Sciatic nerve (tissue), 2 donors: ENCODE results near the gene KRT77. TPM values are rescaled to one million over a fixed set of nuclear protein-coding genes. Genes with fewer than 3 reads are reported as not detected.
"Not testable (repeated sequence)": the region's sequence is repeated elsewhere in the genome, so short reads cannot be mapped to it uniquely, and the experiment has no call there.

Source experiments
- ATAC-seq: fragments of 200-7000 bp; cut with Tn5 transposase; one replicate; pipeline ENCODE4 v1.9.1; 2020; ENCODE audit warnings: mild to moderate bottlenecking, moderate library complexity
- DNase-seq: peaks from one replicate; pipeline ENCODE4 v3.0.0-alpha.2; 2020; ENCODE audit warnings: low spot score
- intact Hi-C: fragments of 100-400 bp; cut with DNase I; formaldehyde crosslinking; loops from one replicate; pipeline ENCODE4 v1.14.2; 2022
- total RNA-seq: library from RNA; stranded (reverse); fragmentation: NEBNext Ultra II Directional; extraction: Animal tissue kit (Norgen Biotek cat#: 25700); gene quantifications from one replicate; pipeline ENCODE4 v1.2.1, GENCODE V29; 2021
- donor health status: DM: no; HTN: no; CAD: no.
- donor health status: DM: no; HTN: no; CAD: no.

Gene KRT77
- not detected for total RNA-seq

- DNase-seq (no peak), ATAC-seq (no peak)
- intact Hi-C loops, result no loop called here
These were observed at the start of gene KRT77 for GRCh38 chr12:52703424-52703823. Gene KRT77 (minus strand): TSS chr12:52703524. CDS start chr12:52703434, 90 bp downstream.

- ATAC-seq (no peak), DNase-seq (no peak)
- intact Hi-C loops, result no loop called here
These were observed 49.2 kb upstream of the KRT77 start for GRCh38 chr12:52752516-52752915.

DNA sequence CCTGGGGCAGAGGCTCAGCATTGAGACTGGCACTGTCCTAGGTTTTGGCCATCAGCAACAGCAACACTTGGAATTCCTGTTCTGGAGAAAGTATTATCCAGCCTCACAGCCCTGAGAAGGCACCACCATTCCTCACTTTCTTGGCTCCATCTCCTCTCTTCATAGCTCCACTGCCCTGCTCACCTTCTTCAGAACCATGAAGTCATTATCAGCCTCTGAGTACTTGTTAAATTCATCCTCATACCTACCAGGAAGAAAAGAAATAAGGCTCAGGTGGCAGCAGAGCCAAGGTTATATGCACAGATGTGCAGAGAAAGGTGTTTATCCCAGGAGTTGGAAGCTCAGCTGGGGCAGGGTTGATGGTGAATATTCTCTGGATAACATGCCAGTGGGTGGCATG is 48.5 kb upstream of the KRT77 start:
- intact Hi-C loops, result no loop called here
- no peak for ATAC-seq
- DNase-seq, result no peak

DNA sequence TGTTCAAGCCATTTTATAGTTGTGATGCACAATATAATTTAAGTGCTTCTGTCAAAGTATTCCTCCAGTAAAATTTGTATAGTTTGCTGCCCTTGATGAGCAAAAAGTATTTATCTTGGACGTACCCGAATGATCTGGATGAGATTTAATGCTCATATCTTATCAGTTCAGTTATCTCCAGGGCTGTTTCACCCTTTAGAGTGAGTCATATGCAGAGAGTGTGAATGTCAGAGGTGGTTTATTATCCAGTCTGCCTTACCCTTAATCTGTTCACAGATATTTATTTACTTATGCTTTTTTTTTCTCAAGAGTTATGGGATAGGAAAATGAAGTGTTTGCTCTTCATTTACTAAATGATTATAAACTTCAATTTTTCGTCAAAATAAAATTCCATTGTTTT is 47.2 kb upstream of the KRT77 start:
- DNase-seq, intact Hi-C loops, ATAC-seq: not testable (repeated sequence)

DNA sequence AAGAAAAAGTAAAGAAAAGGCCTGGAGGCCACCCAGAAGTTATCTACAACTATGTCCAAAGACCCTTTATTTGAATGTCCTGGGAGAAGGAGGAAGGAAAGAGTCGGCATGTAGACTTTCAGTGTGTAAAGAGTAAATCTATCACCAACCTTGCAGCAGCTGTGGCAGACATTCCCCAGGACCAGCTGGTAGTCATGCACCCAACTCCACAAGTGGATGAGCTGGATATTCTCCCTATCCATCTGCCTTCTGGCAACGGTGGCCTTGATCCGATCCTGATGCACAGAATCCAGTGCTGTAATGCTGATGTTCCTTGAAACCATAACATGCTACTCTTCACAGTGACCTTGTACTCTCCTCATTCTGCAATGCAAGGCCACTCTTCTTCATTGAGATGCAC is 46.5 kb upstream of the KRT77 start:
- intact Hi-C loops, result no loop called here
- no peak for DNase-seq

DNA sequence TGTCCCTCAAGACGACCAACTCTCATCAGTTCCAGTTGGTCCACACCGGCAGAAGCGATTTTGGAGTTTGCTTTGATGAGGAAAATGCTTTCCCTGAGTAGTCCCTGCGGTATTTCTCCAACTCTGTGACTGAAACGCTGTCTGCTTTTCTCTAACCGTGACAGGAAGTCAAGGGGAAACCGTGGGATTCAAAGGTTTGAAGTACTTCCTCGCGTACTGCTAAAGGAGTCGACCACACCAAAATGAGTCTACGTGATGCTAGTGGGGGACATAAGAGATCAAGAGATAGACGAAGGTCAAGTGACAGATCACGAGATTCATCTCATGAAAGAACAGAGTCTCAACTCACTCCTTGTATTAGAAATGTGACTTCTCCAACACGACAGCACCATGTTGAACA is 45.3 kb upstream of the KRT77 start:
- DNase-seq (no peak), ATAC-seq (no peak)
- intact Hi-C loops, result no loop called here

More for the DNA sequence above, 46.5 kb upstream of the KRT77 start:
- no peak for ATAC-seq

GRCh38 chr12:52745554-52745953 is 42.2 kb upstream of the KRT77 start:
- intact Hi-C loops, result no loop called here
- no peak for ATAC-seq
- DNase-seq, result no peak

DNA sequence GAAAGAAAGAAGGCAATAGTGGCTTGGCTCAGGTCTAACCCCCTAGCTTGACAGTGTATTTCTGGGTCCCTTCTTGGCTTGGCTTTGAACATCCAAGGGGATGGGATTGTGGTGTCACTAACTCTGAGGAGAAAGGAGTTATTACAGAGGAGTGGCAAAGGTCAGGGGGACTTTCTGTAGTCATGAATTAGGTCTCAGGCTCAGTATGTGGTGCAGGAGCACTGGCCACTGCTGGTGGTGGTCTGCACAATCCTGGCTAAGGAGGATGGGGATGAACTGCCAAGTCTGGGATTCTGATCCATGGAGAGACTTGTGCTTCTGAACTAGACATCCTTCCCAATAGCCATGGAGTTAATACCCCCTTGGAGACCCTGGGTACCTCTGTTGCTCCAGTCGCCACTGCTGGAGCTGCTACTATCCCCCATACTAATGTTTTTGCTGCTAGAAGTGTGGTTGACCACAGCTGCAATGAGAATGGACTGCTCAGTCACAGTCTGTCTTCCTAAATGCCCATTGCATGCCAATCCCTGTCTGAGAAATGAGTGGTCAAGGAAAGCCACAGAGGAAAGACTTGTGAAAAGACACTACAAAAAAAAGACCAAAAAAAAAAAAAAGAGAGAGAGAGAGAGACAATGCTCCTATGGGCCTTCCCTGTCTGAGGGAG is 41.3 kb upstream of the KRT77 start:
- DNase-seq (no peak), ATAC-seq (no peak)
- intact Hi-C loops, result no loop called here

- DNase-seq (no peak), ATAC-seq (no peak)
- intact Hi-C loops, result no loop called here
These were observed 39.6 kb upstream of the KRT77 start for GRCh38 chr12:52742822-52743457.

- intact Hi-C loops, result no loop called here
- ATAC-seq (no peak), DNase-seq (no peak)
These were observed 38.9 kb upstream of the KRT77 start for GRCh38 chr12:52742196-52742580.

DNA sequence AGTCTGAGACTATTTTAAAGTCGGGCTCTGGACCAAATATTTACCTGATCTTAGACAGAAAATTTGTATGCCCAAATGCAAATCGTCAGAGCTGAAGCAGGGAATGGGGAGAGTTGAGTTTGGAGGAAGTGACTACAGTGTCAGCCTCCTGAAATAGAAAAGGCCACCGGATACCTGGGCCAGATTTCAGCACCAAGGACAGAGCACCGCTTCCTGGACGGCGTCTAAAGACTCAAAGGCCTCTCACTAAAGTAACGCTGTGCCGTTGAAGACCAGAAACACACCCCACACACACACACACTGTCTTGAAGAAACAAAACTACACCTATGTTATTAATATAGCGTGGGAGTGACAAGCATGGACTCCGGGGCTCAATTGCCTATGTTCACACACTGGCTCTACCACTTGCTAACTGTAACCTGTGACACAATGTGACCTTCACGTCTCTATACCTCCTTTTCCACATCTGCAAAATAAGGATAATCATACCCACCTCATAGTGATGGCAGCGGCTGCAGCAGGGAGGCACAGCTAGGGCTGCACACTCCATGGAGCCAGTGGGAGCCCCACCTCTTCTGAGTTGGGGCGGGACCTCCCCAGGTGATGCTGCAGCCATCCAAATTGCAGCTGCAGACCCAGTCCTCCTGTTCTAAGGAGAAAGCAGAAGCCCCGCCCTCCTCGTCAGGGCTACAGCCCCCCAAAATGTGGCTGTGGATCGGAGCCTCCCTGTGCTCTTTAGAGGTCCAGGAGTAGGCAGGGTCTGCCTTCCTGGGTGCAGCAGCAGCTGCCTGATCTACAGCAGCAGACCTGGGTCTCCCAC is 38.3 kb upstream of the KRT77 start:
- no peak for ATAC-seq
- DNase-seq, result peak; percentile 63
- intact Hi-C loops, result no loop called here

GRCh38 chr12:52740584-52740983 is 37.3 kb upstream of the KRT77 start:
- intact Hi-C loops, result no loop called here
- DNase-seq (no peak), ATAC-seq (no peak)

GRCh38 chr12:52739963-52740362 is 36.6 kb upstream of the KRT77 start:
- DNase-seq (no peak), ATAC-seq (no peak)
- intact Hi-C loops, result no loop called here

GRCh38 chr12:52735816-52736632 is 32.7 kb upstream of the KRT77 start:
- ATAC-seq, result no peak
- intact Hi-C loops, result no loop called here
- DNase-seq, result no peak

DNA sequence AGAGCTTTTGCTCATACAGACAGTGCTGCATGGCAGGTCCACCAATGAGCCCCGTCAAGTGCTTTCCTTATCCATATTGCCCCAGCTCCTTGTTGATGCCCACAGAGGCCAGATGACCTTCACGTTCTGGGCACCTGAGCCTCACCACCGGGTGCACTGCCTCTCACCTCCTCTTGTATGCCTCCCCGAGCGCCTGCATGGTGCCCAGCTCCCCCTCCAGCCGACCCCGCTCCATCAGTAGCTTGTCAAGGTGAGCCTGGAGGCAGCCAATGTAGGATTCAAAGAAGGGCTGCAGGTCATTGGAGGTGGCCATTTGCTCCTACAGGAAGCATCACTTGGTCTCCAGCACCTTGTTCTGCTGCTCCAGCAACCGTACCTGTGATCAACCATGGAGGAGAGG is 31.8 kb upstream of the KRT77 start:
- intact Hi-C loops, result no loop called here
- no peak for DNase-seq
- ATAC-seq, result no peak

GRCh38 chr12:52730793-52731192 is 27.5 kb upstream of the KRT77 start:
- no peak for ATAC-seq
- intact Hi-C loops, result no loop called here
- DNase-seq, result no peak

DNA sequence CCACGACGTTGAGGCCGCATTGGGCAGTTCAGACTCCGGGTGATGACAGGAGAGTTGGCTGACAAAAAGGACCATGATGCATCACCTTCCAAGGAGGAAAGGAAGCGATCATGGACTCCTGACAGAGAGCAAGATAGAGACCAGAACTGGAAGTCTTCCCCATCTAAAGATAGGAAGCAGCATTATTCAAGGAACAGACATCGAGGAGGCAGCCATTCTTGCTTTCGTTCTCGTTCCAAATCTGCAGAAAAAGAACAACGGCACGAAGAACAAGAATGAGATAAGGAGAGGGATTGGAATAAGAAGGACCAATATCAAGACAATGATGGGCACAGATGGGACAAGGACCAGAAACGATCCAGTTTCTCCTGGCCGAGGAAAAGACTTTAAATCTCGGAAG is 27.1 kb upstream of the KRT77 start:
- intact Hi-C loops, result no loop called here
- DNase-seq, result no peak
- no peak for ATAC-seq

- ATAC-seq, result no peak
- intact Hi-C loops, result no loop called here
These were observed 25.8 kb upstream of the KRT77 start for GRCh38 chr12:52729147-52729546.

GRCh38 chr12:52728374-52728773 is 25.1 kb upstream of the KRT77 start:
- no peak for ATAC-seq
- intact Hi-C loops, result no loop called here
- DNase-seq, result no peak

More at GRCh38 chr12:52729147-52729546, 25.8 kb upstream of the KRT77 start:
- no peak for DNase-seq
